Measurements from ENCODE around the gene ANKRD11. TPM values are rescaled to one million over a fixed set of nuclear protein-coding genes. Genes with fewer than 3 reads are reported as not detected.
"Not testable (repeated sequence)": the region's sequence is repeated elsewhere in the genome, so short reads cannot be mapped to it uniquely, and the experiment has no call there.

Gene ANKRD11
- total RNA-seq, 2 experiments from 2014 or later = 174 to 177 TPM

- intact Hi-C loops (cut with micrococcal nuclease) = loop anchor here (5.0 kb wide), 1 partner anchor 72 kb away; no protein-coding TSS in a partner anchor
- Mint-ChIP-seq H3K27ac (peak overlapping the region; percentile 16), H3K4me1 (ENCODE audit: low read depth) (peaks cover 88% of the 10 kb centered on the region)
- not testable (repeated sequence) for H3K4me3 Mint-ChIP-seq; DNase-seq; H3K36me3 Mint-ChIP-seq (ENCODE audit: low read depth); H3K9me3 Mint-ChIP-seq; H3K27me3 Mint-ChIP-seq (ENCODE audit: low read depth)
- CTCF ChIA-PET = interaction anchor here (1.1 kb wide), 1 partner anchor 41 kb away, joined by 3 read pairs; no protein-coding TSS in a partner anchor
Measured at GRCh38 chr16:89329830-89330176, 160.6 kb downstream of the ANKRD11 start.

- peaks cover 88% of the 10 kb centered on the region for H3K4me1 Mint-ChIP-seq (ENCODE audit: low read depth)
- intact Hi-C loops (cut with micrococcal nuclease); H3K4me3 Mint-ChIP-seq; H3K27me3 Mint-ChIP-seq (ENCODE audit: low read depth); H3K27ac Mint-ChIP-seq; H3K9me3 Mint-ChIP-seq; H3K36me3 Mint-ChIP-seq (ENCODE audit: low read depth); DNase-seq: not testable (repeated sequence)
- CTCF ChIA-PET = interaction anchor here (1.1 kb wide), 1 partner anchor 40 kb away, joined by 3 read pairs; no protein-coding TSS in a partner anchor
Measured at GRCh38 chr16:89328412-89329400, 161.7 kb downstream of the ANKRD11 start.

GRCh38 chr16:89326721-89327120 lies 163.6 kb downstream of the ANKRD11 start:
- intact Hi-C loops (cut with micrococcal nuclease) = no loop called here
- Mint-ChIP-seq H3K27ac (peak overlapping the region; percentile 46), H3K27me3 (ENCODE audit: low read depth) (no peaks in the 10 kb centered on the region), H3K4me3 (no peak overlapping the region), H3K4me1 (ENCODE audit: low read depth) (peaks cover 90% of the 10 kb centered on the region), H3K9me3 (no peaks in the 10 kb centered on the region), H3K36me3 (ENCODE audit: low read depth) (peaks cover 16% of the 10 kb centered on the region)
- no peak for DNase-seq
- CTCF ChIA-PET = no interaction called here

GRCh38 chr16:89325861-89326471 lies 164.4 kb downstream of the ANKRD11 start:
- CTCF ChIA-PET = no interaction called here
- Mint-ChIP-seq H3K27ac (peak overlapping the region; percentile 46), H3K4me1 (ENCODE audit: low read depth) (peaks cover 89% of the 10 kb centered on the region), H3K36me3 (ENCODE audit: low read depth) (peaks cover 18% of the 10 kb centered on the region), H3K27me3 (ENCODE audit: low read depth) (no peaks in the 10 kb centered on the region), H3K4me3 (no peak overlapping the region), H3K9me3 (no peaks in the 10 kb centered on the region)
- peak; percentile 44 for DNase-seq
- intact Hi-C loops (cut with micrococcal nuclease) = loop anchor here (2.0 kb wide), 2 partner anchors 35 to 179 kb away; no protein-coding TSS in a partner anchor

- no peaks in the 10 kb centered on the region for H3K27me3 Mint-ChIP-seq (ENCODE audit: low read depth)
- H3K27ac Mint-ChIP-seq = peak overlapping the region; percentile 72
- no peaks in the 10 kb centered on the region for H3K9me3 Mint-ChIP-seq
- H3K4me1 Mint-ChIP-seq (ENCODE audit: low read depth) = peaks cover 93% of the 10 kb centered on the region
- CTCF ChIA-PET = no interaction called here
- DNase-seq = peak; percentile 83
- intact Hi-C loops (cut with micrococcal nuclease) = loop anchor here (1.0 to 2.0 kb wide), 4 partner anchors 8 to 180 kb away; no protein-coding TSS in a partner anchor
- no peak overlapping the region for H3K4me3 Mint-ChIP-seq
- H3K36me3 Mint-ChIP-seq (ENCODE audit: low read depth) = peaks cover 20% of the 10 kb centered on the region
Measured at GRCh38 chr16:89324056-89325010, 166.0 kb downstream of the ANKRD11 start.

GRCh38 chr16:89323120-89323960 lies 167.0 kb downstream of the ANKRD11 start:
- no peaks in the 10 kb centered on the region for H3K9me3 Mint-ChIP-seq
- peak overlapping the region; percentile 12 for H3K4me3 Mint-ChIP-seq
- H3K36me3 Mint-ChIP-seq (ENCODE audit: low read depth) = peaks cover 20% of the 10 kb centered on the region
- H3K27ac Mint-ChIP-seq = peak overlapping the region; percentile 31
- no peaks in the 10 kb centered on the region for H3K27me3 Mint-ChIP-seq (ENCODE audit: low read depth)
- intact Hi-C loops (cut with micrococcal nuclease) = no loop called here
- CTCF ChIA-PET = interaction anchor here (1.0 to 1.1 kb wide), 2 partner anchors 9 to 10 kb away, joined by 3 to 4 read pairs; no protein-coding TSS in a partner anchor
- peaks cover 98% of the 10 kb centered on the region for H3K4me1 Mint-ChIP-seq (ENCODE audit: low read depth)
- DNase-seq = no peak

- intact Hi-C loops (cut with micrococcal nuclease) = no loop called here
- Mint-ChIP-seq H3K27me3 (ENCODE audit: low read depth) (no peaks in the 10 kb centered on the region), H3K4me3 (no peak overlapping the region), H3K36me3 (ENCODE audit: low read depth) (peaks cover 20% of the 10 kb centered on the region), H3K9me3 (no peaks in the 10 kb centered on the region), H3K4me1 (ENCODE audit: low read depth) (peaks cover 98% of the 10 kb centered on the region), H3K27ac (peak overlapping the region; percentile 13)
- DNase-seq = no peak
- CTCF ChIA-PET = interaction anchor here (1.0 to 1.1 kb wide), 2 partner anchors 9 to 10 kb away, joined by 3 to 4 read pairs; no protein-coding TSS in a partner anchor
Measured at GRCh38 chr16:89322321-89323119, 167.8 kb downstream of the ANKRD11 start.

- H3K4me1 Mint-ChIP-seq (ENCODE audit: low read depth) = peaks cover 98% of the 10 kb centered on the region
- CTCF ChIA-PET = no interaction called here
- no peaks in the 10 kb centered on the region for H3K27me3 Mint-ChIP-seq (ENCODE audit: low read depth)
- peaks cover 22% of the 10 kb centered on the region for H3K36me3 Mint-ChIP-seq (ENCODE audit: low read depth)
- DNase-seq = no peak
- no peak overlapping the region for H3K4me3 Mint-ChIP-seq
- no peak overlapping the region for H3K27ac Mint-ChIP-seq
- H3K9me3 Mint-ChIP-seq = no peaks in the 10 kb centered on the region
- intact Hi-C loops (cut with micrococcal nuclease) = no loop called here
Measured at GRCh38 chr16:89320782-89321501, 169.4 kb downstream of the ANKRD11 start.

- H3K36me3 Mint-ChIP-seq (ENCODE audit: low read depth) = peaks cover 27% of the 10 kb centered on the region
- intact Hi-C loops (cut with micrococcal nuclease) = loop anchor here (10.0 kb wide), 1 partner anchor 205 kb away; no protein-coding TSS in a partner anchor
- H3K27ac Mint-ChIP-seq = peak overlapping the region; percentile 28
- H3K4me1 Mint-ChIP-seq (ENCODE audit: low read depth) = peaks cover 98% of the 10 kb centered on the region
- CTCF ChIA-PET = interaction anchor here (0.6 kb wide), 1 partner anchor 177 kb away, joined by 3 read pairs; no protein-coding TSS in a partner anchor
- no peaks in the 10 kb centered on the region for H3K27me3 Mint-ChIP-seq (ENCODE audit: low read depth)
- H3K4me3 Mint-ChIP-seq = no peak overlapping the region
- H3K9me3 Mint-ChIP-seq = no peaks in the 10 kb centered on the region
- DNase-seq = peak; percentile 50
Measured at GRCh38 chr16:89319886-89320781, 170.2 kb downstream of the ANKRD11 start.
